ENCODE data around the gene SKIDA1.

Gene SKIDA1

DNA sequence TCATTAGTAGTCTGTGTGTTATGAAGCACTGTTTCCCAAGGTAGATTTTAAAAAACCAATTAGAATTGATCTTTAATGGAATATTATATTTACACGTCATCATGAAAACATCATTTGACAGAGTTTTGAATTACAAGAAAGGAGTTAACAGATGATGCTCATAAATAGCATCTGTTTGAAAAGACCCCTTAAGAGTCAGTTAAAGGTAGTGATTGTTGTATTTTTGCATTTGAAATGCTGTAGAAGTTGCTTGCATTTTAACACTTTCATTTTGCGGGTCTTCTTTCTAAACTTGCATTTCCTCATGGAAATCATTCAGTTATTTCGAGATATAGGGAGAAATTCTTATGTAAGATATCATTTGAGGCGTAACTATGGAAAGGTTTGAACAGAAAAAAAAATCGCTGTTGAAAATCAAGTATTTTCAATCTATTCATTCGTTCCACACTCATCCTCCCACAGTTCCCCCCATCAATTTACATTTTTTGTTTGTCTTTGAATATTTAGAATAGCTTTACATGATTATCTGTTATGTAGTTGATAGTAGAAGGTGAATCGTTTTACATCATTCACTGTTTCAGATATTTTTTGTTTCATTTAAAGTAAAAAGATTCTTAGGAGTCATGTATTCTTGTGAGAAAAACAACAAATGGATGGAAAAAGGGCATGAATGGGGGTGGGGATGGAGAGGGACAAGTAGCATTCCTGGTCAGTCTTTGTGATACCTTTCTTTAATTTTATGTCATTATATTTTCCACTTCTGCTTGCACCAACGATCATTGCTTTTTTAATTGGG is 3.0 kb upstream of the SKIDA1 start:
- no peak overlapping the region; the same call in 1 of the 2 replicates for H3K4me3 ChIP-seq (ENCODE audit: control insufficient read depth, low read depth, low read length)
- TF ChIP-seq, protein P1, sequence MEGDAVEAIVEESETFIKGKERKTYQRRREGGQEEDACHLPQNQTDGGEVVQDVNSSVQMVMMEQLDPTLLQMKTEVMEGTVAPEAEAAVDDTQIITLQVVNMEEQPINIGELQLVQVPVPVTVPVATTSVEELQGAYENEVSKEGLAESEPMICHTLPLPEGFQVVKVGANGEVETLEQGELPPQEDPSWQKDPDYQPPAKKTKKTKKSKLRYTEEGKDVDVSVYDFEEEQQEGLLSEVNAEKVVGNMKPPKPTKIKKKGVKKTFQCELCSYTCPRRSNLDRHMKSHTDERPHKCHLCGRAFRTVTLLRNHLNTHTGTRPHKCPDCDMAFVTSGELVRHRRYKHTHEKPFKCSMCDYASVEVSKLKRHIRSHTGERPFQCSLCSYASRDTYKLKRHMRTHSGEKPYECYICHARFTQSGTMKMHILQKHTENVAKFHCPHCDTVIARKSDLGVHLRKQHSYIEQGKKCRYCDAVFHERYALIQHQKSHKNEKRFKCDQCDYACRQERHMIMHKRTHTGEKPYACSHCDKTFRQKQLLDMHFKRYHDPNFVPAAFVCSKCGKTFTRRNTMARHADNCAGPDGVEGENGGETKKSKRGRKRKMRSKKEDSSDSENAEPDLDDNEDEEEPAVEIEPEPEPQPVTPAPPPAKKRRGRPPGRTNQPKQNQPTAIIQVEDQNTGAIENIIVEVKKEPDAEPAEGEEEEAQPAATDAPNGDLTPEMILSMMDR (IDR thresholded peaks at IDR 0.05; ENCODE audit: control insufficient read depth, insufficient read depth, low read depth, low read length, missing control alignments): no peak
- no peak for DNase-seq (ENCODE audit: low read depth)

DNA sequence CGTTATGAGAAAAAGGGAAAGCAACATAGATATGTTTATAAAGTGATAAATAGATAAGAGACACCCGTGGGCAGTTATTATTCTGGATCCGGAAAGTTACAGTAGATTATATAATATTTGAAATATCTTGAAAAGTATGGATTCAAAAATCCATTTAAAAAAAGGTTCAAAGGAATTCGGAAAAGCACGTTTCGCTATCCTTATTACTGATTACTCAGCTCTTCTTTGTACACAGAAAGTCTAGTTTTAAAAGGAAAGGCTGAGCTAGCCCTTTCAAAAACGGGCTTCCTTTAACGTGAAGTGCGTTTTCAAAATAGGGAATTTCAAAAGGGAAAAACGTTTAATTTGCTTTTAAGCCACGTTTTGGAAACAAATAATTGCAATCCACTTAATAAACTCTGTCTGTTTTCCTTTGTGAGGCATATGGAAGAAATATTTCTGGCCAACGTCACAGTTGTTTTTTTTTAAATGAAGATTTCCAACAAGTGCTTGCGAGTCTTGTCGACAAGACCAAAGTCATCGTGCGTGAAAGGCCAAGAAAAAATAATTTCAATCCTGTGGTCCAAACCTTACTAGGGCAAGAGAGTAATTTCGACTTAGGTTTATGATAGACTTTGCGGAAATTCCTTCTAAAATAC is 2.2 kb upstream of the SKIDA1 start:
- no peak for DNase-seq (ENCODE audit: low read depth)
- H3K4me3 ChIP-seq (ENCODE audit: control insufficient read depth, low read depth, low read length): peak overlapping the region; percentile 76
- TF ChIP-seq, protein P1 (IDR thresholded peaks at IDR 0.05; ENCODE audit: control insufficient read depth, insufficient read depth, low read depth, low read length, missing control alignments): no peak

DNA sequence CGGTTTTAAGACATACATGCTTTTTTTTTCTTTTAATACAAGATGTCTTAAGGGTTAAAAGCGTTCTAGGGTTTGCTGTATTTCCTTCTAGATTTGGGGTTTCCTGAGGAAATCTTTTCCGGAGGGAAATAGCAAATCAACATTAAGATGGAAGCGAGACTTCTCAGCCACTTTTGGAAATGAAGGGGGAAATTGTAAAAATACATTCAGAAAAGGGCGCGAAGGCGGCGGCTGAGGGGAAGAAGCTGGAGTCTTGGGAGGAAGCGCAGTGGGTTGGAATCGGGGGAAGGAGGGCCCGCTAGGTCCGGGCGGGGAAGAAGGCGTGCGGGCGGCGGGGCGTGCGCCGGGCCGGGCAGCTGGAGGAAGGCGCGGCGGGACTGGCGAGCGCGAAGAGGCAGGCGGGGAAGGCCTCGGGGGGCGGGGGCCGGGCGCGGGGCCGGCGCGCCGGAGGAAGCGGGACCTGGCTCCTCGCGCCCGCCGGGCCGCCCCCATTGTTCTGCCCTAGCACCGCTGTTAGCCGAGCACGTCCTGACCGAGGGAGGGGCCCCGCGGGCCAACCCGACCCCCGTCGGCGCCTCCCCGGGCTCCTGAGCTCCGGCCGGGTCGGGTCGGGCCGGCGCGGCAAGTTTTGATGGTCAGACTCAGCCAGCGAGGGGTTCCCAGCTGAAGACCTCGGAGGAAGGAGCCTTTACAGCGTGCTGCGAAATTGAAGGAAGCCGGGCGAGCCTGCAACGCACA is 1.5 kb upstream of the SKIDA1 start:
- peak overlapping the region; percentile 76 for H3K4me3 ChIP-seq (ENCODE audit: control insufficient read depth, low read depth, low read length)
- no peak for DNase-seq (ENCODE audit: low read depth)
- TF ChIP-seq, protein P1 (IDR thresholded peaks at IDR 0.05; ENCODE audit: control insufficient read depth, insufficient read depth, low read depth, low read length, missing control alignments): no peak

DNA sequence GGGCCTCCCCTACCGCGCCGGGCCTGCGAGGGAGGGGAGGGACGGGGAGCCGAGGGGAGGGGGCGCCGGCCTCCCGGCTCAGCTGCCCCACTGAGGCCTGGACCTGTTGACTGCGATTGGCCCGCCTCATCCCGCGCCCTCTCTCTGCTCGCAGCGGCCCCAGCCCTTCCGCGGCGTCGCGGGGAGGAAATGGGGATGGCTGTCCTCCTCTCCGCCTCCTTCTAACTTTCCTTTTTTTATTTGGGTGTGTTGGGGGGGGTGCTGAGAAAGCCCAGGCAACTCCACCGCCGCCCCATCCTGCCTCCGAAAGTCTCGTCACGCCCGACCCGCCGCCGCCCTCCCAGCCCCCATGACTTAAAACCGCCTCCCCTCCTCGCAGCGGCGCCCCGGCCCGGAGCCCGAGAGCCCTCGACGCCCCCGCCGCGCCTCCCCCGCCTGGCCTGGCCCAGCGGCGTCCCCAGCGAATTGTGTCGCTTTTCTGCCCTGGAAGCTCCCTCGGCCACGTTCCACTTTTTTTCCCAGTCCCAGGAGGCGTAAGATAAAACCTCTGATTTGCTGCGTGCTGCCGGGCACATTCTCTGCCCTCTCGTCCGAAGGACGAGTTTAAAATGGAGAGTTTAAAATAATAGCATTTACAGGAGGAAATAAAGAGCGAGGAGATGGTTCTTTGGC is 842 bp upstream of the SKIDA1 start:
- no peak for DNase-seq (ENCODE audit: low read depth)
- peak overlapping the region; percentile 76 for H3K4me3 ChIP-seq (ENCODE audit: control insufficient read depth, low read depth, low read length)

DNA sequence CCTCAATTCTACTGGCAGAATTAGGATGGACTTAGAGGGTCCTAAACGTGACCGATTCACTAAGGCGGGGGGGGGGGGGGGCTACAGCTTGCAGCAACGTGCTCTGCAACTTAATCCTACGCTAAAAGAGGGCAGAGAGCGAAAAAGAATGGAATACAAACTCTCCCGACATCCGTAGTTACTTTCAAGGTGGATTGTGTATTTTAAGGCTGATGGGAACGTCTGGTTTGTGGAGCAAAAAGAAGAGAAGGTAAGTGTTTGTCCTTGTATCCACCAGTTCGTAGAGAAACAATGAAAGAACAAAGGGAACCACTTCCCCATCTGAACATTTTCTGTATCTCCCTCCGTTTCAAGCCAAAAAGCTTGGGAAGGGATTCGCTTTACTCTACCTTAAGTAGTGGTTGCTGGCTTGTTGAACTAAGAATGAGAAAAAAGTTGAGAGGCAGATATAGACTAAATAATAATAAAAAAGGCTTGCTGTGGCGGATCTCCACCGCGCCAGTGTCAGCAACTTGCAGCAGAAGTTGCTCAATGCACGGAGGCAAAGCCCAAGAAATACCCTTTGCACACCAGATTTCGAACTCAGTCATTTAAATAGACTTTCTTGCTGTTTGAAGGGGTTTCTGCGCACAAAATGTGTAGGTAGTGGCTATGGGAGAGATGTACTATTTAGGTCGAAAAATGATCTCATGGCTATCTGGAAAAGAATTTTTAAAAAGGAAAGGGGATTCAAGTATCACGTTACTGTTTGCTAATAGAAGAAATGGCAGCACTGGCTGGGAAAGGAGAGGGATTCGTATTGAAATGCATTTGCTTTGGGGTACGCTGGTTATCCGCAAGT is 736 bp downstream of the SKIDA1 start:
- DNase-seq (ENCODE audit: low read depth): no peak
- peak overlapping the region; percentile 76 for H3K4me3 ChIP-seq (ENCODE audit: control insufficient read depth, low read depth, low read length)
- TF ChIP-seq, protein P1 (IDR thresholded peaks at IDR 0.05; ENCODE audit: control insufficient read depth, insufficient read depth, low read depth, low read length, missing control alignments): no peak

More for the DNA sequence above, 842 bp upstream of the SKIDA1 start:
- TF ChIP-seq, protein P1 (IDR thresholded peaks at IDR 0.05; ENCODE audit: control insufficient read depth, insufficient read depth, low read depth, low read length, missing control alignments): no peak
